GM18909 (cell line): ENCODE results near the gene RNF123.

ENCODE experiments used
- ATAC-seq: cut with Tn5 transposase; IDR thresholded peaks from one replicate; pipeline ENCODE4 v1.9.1; 2021; ENCODE audit warnings: mild to moderate bottlenecking; ENCODE audit not compliant: unreplicated experiment, poor library complexity

The RNF123 gene

GRCh38 chr3:49700014-49700413, 10.7 kb downstream of the RNF123 start:
- no peak for ATAC-seq

GRCh38 chr3:49700453-49701128, 11.2 kb downstream of the RNF123 start:
- no peak for ATAC-seq

GRCh38 chr3:49701388-49702077, 12.2 kb downstream of the RNF123 start:
- no peak for ATAC-seq

GRCh38 chr3:49702672-49703071, 13.3 kb downstream of the RNF123 start:
- ATAC-seq = no peak

- peak; percentile 55 for ATAC-seq
Measured at GRCh38 chr3:49703443-49703927, 14.1 kb downstream of the RNF123 start.

GRCh38 chr3:49703956-49704355, 14.6 kb downstream of the RNF123 start:
- ATAC-seq = no peak

GRCh38 chr3:49704629-49705028, 15.3 kb downstream of the RNF123 start:
- ATAC-seq = no peak

GRCh38 chr3:49705390-49705960, 16.1 kb downstream of the RNF123 start:
- no peak for ATAC-seq

GRCh38 chr3:49706456-49707112, 17.2 kb downstream of the RNF123 start:
- no peak for ATAC-seq

- ATAC-seq = no peak
Measured at GRCh38 chr3:49707113-49707480, 17.7 kb downstream of the RNF123 start.

- no peak for ATAC-seq
Measured at GRCh38 chr3:49709852-49710251, 20.5 kb downstream of the RNF123 start.

GRCh38 chr3:49711489-49711888, 22.1 kb downstream of the RNF123 start:
- ATAC-seq = no peak

GRCh38 chr3:49712166-49712565, 22.8 kb downstream of the RNF123 start:
- no peak for ATAC-seq

GRCh38 chr3:49712631-49713317, 23.4 kb downstream of the RNF123 start:
- no peak for ATAC-seq

GRCh38 chr3:49713336-49714105, 24.2 kb downstream of the RNF123 start:
- no peak for ATAC-seq

GRCh38 chr3:49714728-49715550, 25.6 kb downstream of the RNF123 start:
- no peak for ATAC-seq

- ATAC-seq = no peak
Measured at GRCh38 chr3:49715611-49716121, 26.3 kb downstream of the RNF123 start.

GRCh38 chr3:49716169-49716568, 26.8 kb downstream of the RNF123 start:
- no peak for ATAC-seq
